Forelimb muscle (tissue), 1 donor: Measurements from ENCODE around the gene NUCKS1. TPM values are rescaled to one million over a fixed set of nuclear protein-coding genes. Genes with fewer than 3 reads are reported as not detected.
"Not testable (repeated sequence)": the region's sequence is repeated elsewhere in the genome, so short reads cannot be mapped to it uniquely, and the experiment has no call there.

Source experiments
- DNase-seq: peaks from one replicate; pipeline ENCODE4 v3.0.0-alpha.2; 2013; ENCODE audit warnings: low read depth
- polyA plus RNA-seq: library from polyadenylated mRNA; unstranded; fragments of 120-200 nt; gene quantifications from one replicate; pipeline ENCODE4 v1.2.1, GENCODE V29; 2013; ENCODE audit not compliant: insufficient read length

The NUCKS1 gene
- polyA plus RNA-seq, 1 donor = 223 TPM

GRCh38 chr1:205733438-205734175, 16.4 kb downstream of the NUCKS1 start:
- DNase-seq = no peak

GRCh38 chr1:205729945-205730610, 19.9 kb downstream of the NUCKS1 start:
- DNase-seq = no peak

- DNase-seq = no peak
Measured at GRCh38 chr1:205726619-205727125, 23.3 kb downstream of the NUCKS1 start.

- no peak for DNase-seq
Measured at GRCh38 chr1:205725514-205725913, 24.5 kb downstream of the NUCKS1 start.

GRCh38 chr1:205720740-205721139, 29.2 kb downstream of the NUCKS1 start:
- not testable (repeated sequence) for DNase-seq

GRCh38 chr1:205719762-205720161, 30.2 kb downstream of the NUCKS1 start:
- DNase-seq = no peak

- no peak for DNase-seq
Measured at GRCh38 chr1:205719015-205719414, 31.0 kb downstream of the NUCKS1 start.

GRCh38 chr1:205716371-205717132, 33.4 kb downstream of the NUCKS1 start:
- no peak for DNase-seq

GRCh38 chr1:205715628-205716027, 34.4 kb downstream of the NUCKS1 start:
- no peak for DNase-seq

- no peak for DNase-seq
Measured at GRCh38 chr1:205714906-205715246, 35.1 kb downstream of the NUCKS1 start.

GRCh38 chr1:205714190-205714905, 35.6 kb downstream of the NUCKS1 start:
- no peak for DNase-seq

- DNase-seq = peak; percentile 60
Measured at GRCh38 chr1:205711105-205712048, 38.6 kb downstream of the NUCKS1 start.

- no peak for DNase-seq
Measured at GRCh38 chr1:205710201-205711062, 39.5 kb downstream of the NUCKS1 start.

- no peak for DNase-seq
Measured at GRCh38 chr1:205709640-205710039, 40.3 kb downstream of the NUCKS1 start.

GRCh38 chr1:205709059-205709398, 41.0 kb downstream of the NUCKS1 start:
- DNase-seq = no peak

- DNase-seq = no peak
Measured at GRCh38 chr1:205706601-205707502, 43.1 kb downstream of the NUCKS1 start.

GRCh38 chr1:205704903-205705302, 45.1 kb downstream of the NUCKS1 start:
- no peak for DNase-seq

- DNase-seq = no peak
Measured at GRCh38 chr1:205703072-205703471, 46.9 kb downstream of the NUCKS1 start.

GRCh38 chr1:205701891-205702290, 48.1 kb downstream of the NUCKS1 start:
- DNase-seq = no peak
